Upper lobe of left lung (tissue), 6 donors: ENCODE measurements around the gene RIBC1. TPM values are rescaled to one million over a fixed set of nuclear protein-coding genes. Genes with fewer than 3 reads are reported as not detected.
"Not testable (repeated sequence)": the region's sequence is repeated elsewhere in the genome, so short reads cannot be mapped to it uniquely, and the experiment has no call there.

Experiments used
- ATAC-seq, 2 donors: fragments of 200-7000 bp; cut with Tn5 transposase; one replicate each; pipeline ENCODE4 v1.9.1; 2022; ENCODE audit warnings: mild to moderate bottlenecking in 2 of 2, moderate library complexity in 2 of 2; ENCODE audit not compliant: low FRiP score in 2 of 2
- DNase-seq, 2 donors: peaks; one replicate each; pipeline ENCODE4 v3.0.0-alpha.2; 2019 to 2020
- H3K27ac ChIP-seq, 4 donors: fragments of 200-600 bp; sonication (generic); one replicate each; pipeline ENCODE4 v1.5.1; 2016 to 2019
- H3K27me3 ChIP-seq, 4 donors: fragments of 200-600 bp; sonication (generic); one replicate each; pipeline ENCODE4 v1.5.1; 2017 to 2019
- H3K36me3 ChIP-seq, 4 donors: fragments of 200-600 bp; sonication (generic); one replicate each; pipeline ENCODE4 v1.5.1; 2016 to 2019
- H3K4me1 ChIP-seq, 4 donors: fragments of 200-600 bp; sonication (generic); one replicate each; pipeline ENCODE4 v1.5.1; 2018 to 2019
- H3K4me3 ChIP-seq, 4 donors: fragments of 200-600 bp; sonication (generic); one replicate each; pipeline ENCODE4 v1.5.1; 2017 to 2019; ENCODE audit warnings: mild to moderate bottlenecking in 2 of 4, moderate library complexity in 1 of 4
- H3K9me3 ChIP-seq, 4 donors: fragments of 200-600 bp; sonication (generic); one replicate each; pipeline ENCODE4 v1.5.1; 2018 to 2019
- EP300 ChIP-seq, 4 donors: sonication (generic); formaldehyde crosslinking; IDR thresholded peaks; one replicate each; pipeline ENCODE4 v1.5.1; 2017; ENCODE audit warnings: antibody characterized with exemption in 4 of 4, control low read depth in 2 of 4
- POLR2A ChIP-seq, 4 donors: fragments of 450-650 bp; IDR thresholded peaks; one replicate each; pipeline ENCODE4 v1.5.1; 2016 to 2017; ENCODE audit warnings: antibody characterized with exemption in 4 of 4, mild to moderate bottlenecking in 2 of 4
- POLR2AphosphoS5 ChIP-seq, 2 donors: sonication (generic); formaldehyde crosslinking; IDR thresholded peaks; one replicate each; pipeline ENCODE4 v1.5.1; 2017; ENCODE audit warnings: antibody characterized with exemption in 2 of 2
- WGBS, 2 donors: methylation state at CpG; one replicate each; pipeline ENCODE4 v1.1.5; 2017 to 2018; 5-methylcytosine and 5-hydroxymethylcytosine counted together
- total RNA-seq, 6 donors: library from RNA; depleted of rRNA in 4 of 6; stranded (reverse); fragments of >200 nt in 4 of 6; gene quantifications; one replicate each; pipeline versions ENCODE4 v1.1.0 to v1.2.1, GENCODE V29; 2016 to 2021
- TF ChIP-seq, protein P1 (sequence below), 6 experiments: fragments of 450-650 bp in 4 of 6; fragments of 200-600 bp in 2 of 6; sonication (generic) in 2 of 6; IDR thresholded peaks; one replicate each; pipeline ENCODE4 v1.5.1; 2016 to 2019; ENCODE audit warnings: antibody characterized with exemption in 6 of 6
- donor health status: DM: no; HTN: no; CAD: no; lungs with moderate emphysema.
- donor health status: DM: no; HTN: yes; CAD: no; lungs with severe emphysema.

The RIBC1 gene
- total RNA-seq, 6 donors from 2014 or later = 0.94 to 21.8 (median 5.4) TPM

DNA sequence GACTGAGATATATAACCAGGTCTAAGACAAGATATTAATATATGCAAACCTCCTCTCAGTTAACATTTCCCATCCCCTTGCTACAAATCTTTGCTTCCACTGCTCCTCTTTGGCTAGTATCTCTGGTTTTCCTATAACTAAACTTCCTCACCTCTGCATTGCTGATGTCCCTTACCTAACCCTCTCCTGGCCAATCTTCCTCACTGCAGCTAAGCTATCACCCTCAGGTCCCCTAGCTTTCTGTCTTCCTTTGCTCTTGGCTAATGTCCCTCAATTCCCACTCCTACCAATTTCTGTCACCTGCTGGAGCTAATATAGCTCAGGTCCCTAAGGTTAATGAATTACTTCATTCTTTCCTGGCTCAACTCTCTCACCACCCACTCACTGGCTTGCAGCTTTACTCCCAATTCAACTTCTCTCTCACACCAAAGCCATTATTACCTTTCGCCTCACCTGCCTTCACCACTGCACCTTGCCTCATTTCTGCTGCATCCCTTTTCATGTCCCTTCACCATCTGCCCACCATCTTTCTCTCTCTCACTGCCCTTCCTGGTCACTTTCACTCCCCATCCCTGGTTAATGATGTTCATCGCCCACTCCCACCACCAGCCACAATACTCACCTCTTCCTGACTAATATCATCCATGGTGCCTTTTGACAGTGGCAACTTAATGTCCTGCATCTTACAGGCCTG lies 26.9 kb upstream of the RIBC1 start:
- no peak for DNase-seq
- Histone ChIP-seq H3K36me3 (peaks cover 0 to 95% (median 37%) of the 10 kb centered on the region in 4 donors), H3K27ac (no peak overlapping the region), H3K4me3 (no peak overlapping the region), H3K4me1 (no peaks in the 10 kb centered on the region), H3K9me3 (no peaks in the 10 kb centered on the region), H3K27me3 (no peaks in the 10 kb centered on the region)
- no peak for TF ChIP-seq EP300 (IDR thresholded peaks at IDR 0.05)
- TF ChIP-seq, protein P1, sequence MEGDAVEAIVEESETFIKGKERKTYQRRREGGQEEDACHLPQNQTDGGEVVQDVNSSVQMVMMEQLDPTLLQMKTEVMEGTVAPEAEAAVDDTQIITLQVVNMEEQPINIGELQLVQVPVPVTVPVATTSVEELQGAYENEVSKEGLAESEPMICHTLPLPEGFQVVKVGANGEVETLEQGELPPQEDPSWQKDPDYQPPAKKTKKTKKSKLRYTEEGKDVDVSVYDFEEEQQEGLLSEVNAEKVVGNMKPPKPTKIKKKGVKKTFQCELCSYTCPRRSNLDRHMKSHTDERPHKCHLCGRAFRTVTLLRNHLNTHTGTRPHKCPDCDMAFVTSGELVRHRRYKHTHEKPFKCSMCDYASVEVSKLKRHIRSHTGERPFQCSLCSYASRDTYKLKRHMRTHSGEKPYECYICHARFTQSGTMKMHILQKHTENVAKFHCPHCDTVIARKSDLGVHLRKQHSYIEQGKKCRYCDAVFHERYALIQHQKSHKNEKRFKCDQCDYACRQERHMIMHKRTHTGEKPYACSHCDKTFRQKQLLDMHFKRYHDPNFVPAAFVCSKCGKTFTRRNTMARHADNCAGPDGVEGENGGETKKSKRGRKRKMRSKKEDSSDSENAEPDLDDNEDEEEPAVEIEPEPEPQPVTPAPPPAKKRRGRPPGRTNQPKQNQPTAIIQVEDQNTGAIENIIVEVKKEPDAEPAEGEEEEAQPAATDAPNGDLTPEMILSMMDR (IDR thresholded peaks at IDR 0.05) = no peak
- no peak for TF ChIP-seq POLR2A (IDR thresholded peaks at IDR 0.05)
- TF ChIP-seq POLR2AphosphoS5 (IDR thresholded peaks at IDR 0.05) = no peak
- WGBS, 2 donors = 94 to 100% methylated on average over 2 of the region's 2 CpGs
- no peak for ATAC-seq

DNA sequence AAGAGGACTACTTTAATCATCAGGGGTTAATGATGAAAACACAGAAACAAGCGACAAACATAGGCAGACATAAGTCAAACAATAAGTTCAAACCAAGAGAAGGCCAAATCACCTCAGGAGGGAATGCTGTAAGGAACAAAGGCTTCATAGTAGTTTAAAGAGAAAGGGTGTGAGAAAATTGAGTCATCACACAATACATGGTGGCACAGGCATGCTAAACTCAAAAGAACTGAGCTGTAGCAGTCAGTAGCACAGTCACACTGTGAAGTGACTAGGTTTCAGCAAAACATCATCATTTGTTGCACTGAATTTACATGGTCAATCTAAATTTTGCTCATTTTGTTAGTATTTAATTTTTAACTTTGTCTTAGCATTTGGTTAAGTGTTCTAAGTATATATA lies 24.5 kb upstream of the RIBC1 start:
- ATAC-seq (no peak), DNase-seq (no peak)
- H3K27me3 ChIP-seq = no peaks in the 10 kb centered on the region
- H3K4me3 ChIP-seq = no peak overlapping the region
- 96 to 100% methylated on average over 1 of the region's 1 CpG for WGBS, 2 donors
- no peak overlapping the region for H3K27ac ChIP-seq
- H3K36me3 ChIP-seq = peaks cover 0 to 95% (median 40%) of the 10 kb centered on the region in 4 donors
- no peaks in the 10 kb centered on the region for H3K4me1 ChIP-seq
- no peaks in the 10 kb centered on the region for H3K9me3 ChIP-seq
- TF ChIP-seq POLR2AphosphoS5 (IDR thresholded peaks at IDR 0.05) = no peak
- no peak for TF ChIP-seq EP300 (IDR thresholded peaks at IDR 0.05)
- TF ChIP-seq, protein P1 (IDR thresholded peaks at IDR 0.05) = no peak
- no peak for TF ChIP-seq POLR2A (IDR thresholded peaks at IDR 0.05)

DNA sequence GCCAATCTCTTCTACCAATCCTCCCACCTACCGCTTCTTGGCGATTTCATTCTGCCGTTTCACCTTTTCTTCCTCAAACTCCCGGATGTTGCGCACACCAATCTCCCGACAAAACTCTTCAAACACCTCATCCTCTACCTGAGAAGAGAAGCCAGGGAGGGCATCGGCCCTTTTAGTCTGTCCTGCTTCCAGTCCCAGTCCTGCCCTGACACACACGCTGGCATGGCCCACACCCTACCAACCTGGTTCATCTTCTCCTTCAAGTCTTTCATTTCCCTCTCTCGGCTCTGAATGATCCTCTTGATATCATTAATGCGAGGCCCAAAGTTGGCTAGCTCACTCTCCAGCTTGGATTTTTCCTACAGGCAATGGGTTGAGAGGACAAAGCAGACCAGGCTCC lies 19.1 kb upstream of the RIBC1 start:
- H3K4me1 ChIP-seq = no peaks in the 10 kb centered on the region
- 92% methylated on average over 9 to 10 of the region's 10 CpGs for WGBS, 2 donors
- peaks cover 0 to 99% (median 52%) of the 10 kb centered on the region in 4 donors for H3K36me3 ChIP-seq
- no peaks in the 10 kb centered on the region for H3K27me3 ChIP-seq
- TF ChIP-seq POLR2AphosphoS5 (IDR thresholded peaks at IDR 0.05) (no peak), EP300 (IDR thresholded peaks at IDR 0.05) (no peak)
- TF ChIP-seq, protein P1 (IDR thresholded peaks at IDR 0.05) = no peak
- H3K27ac ChIP-seq = no peak overlapping the region
- no peak overlapping the region for H3K4me3 ChIP-seq
- DNase-seq (no peak), ATAC-seq (no peak)
- H3K9me3 ChIP-seq = no peaks in the 10 kb centered on the region

DNA sequence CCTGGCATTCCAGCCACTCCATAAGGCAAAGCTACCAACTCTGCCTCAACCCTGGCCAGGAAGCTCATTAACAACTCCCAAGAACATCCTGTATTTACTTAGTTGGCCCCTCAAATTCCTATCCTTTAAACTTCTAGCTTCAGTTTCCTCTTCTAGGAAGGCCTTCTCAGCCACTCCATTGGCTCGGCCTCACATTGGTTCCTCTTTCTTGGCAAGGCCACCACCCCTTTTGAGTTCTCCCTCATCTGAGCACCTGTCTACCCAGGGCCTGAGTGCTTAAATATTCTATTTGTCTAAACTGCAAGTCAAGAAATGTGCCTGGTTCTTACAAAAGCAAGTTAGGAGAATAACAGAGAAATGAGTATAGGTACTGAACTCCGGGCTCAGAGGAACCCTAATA lies 10.2 kb upstream of the RIBC1 start:
- no peaks in the 10 kb centered on the region for H3K4me1 ChIP-seq
- peaks cover 4 to 77% (median 40%) of the 10 kb centered on the region in 4 donors for H3K36me3 ChIP-seq
- TF ChIP-seq EP300 (IDR thresholded peaks at IDR 0.05) (no peak), POLR2AphosphoS5 (IDR thresholded peaks at IDR 0.05) (no peak), POLR2A (IDR thresholded peaks at IDR 0.05) (no peak)
- TF ChIP-seq, protein P1 (IDR thresholded peaks at IDR 0.05) = no peak
- no peaks in the 10 kb centered on the region for H3K9me3 ChIP-seq
- no peaks in the 10 kb centered on the region for H3K27me3 ChIP-seq
- ATAC-seq = no peak
- no peak overlapping the region for H3K4me3 ChIP-seq
- H3K27ac ChIP-seq = no peak overlapping the region
- WGBS, 2 donors = 76 to 85% methylated on average over 2 of the region's 2 CpGs
- DNase-seq = no peak

DNA sequence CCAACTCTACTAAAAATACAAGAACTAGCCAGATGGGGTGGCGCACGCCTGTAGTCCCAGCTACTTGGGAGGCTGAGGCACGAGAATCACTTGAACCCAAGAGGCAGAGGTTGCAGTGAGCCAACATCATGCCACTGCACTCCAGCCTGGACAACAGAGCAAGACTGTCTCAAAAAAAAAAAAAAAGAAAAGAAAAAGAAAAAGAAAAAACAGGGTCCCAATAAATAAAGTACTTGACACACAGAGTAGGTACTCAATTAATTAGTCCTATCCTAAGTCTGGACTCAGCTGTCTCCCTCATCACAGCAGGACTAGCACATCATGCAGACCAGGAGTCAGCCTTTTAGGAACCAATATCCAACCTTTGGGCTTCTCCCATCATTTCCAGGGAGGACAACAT lies 2.3 kb upstream of the RIBC1 start:
- DNase-seq, H3K36me3 ChIP-seq, H3K27ac ChIP-seq, ATAC-seq, H3K9me3 ChIP-seq, H3K4me3 ChIP-seq, H3K27me3 ChIP-seq: not testable (repeated sequence)
- WGBS, 2 donors = 88 to 97% methylated on average over 1 to 3 of the region's 3 CpGs
- H3K4me1 ChIP-seq = peaks cover 9 to 28% (median 11%) of the 10 kb centered on the region in 4 donors
